GM21515 (cell line): ENCODE data around the gene HSPB7.
"Not testable (repeated sequence)": the region's sequence is repeated elsewhere in the genome, so short reads cannot be mapped to it uniquely, and the experiment has no call there.

Experiments
- ATAC-seq: cut with Tn5 transposase; IDR thresholded peaks from one replicate; pipeline ENCODE4 v1.9.1; 2021; ENCODE audit not compliant: unreplicated experiment

The HSPB7 gene

DNA sequence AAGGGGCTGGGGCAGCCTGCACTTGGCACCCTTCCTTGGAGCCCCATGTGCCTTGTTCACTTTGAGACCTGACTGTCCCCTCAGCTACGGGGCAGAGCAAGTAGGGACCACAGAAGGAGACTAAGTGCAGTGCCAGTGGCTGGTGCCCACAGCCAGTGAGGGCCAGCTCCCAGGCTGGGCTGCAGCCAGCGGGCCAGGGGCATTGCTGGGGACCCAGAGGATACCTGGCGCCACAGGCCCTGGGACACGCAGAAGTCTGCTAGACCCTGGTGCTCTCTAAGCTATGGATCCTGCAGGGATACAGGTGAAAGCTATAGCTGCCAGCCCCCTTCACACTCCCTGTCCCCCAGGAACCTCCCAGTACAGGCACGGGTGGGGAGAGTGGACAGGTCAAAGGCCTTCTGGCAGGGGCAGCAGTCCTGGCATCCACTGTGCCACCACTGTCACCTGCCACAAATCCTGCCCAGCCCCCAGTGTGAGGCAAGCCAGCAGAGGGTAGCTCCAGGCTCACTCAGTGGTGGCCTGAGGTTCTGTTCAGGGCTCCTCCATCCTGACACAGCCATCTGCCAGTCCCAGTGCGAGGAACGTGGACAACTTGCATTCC is 5.3 kb upstream of the HSPB7 start:
- ATAC-seq = no peak

DNA sequence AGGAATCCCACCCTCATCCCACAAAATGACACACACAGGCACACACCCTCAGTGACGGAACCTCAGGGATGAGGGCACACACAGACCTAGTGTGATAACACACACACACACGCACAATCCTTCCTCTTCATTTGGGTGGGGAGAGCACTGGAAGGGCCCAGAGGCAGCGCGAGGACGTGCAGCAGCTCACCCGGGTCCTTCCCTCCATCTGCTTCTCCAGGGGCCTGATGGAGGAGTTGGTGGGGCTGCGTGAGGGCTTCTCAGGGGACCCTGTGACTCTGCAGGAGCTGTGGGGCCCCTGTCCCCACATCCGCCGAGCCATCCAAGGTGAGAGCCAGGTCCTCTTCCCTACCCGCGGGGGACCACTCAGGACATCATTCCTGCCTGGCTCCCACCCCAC is 4.5 kb upstream of the HSPB7 start:
- no peak for ATAC-seq

DNA sequence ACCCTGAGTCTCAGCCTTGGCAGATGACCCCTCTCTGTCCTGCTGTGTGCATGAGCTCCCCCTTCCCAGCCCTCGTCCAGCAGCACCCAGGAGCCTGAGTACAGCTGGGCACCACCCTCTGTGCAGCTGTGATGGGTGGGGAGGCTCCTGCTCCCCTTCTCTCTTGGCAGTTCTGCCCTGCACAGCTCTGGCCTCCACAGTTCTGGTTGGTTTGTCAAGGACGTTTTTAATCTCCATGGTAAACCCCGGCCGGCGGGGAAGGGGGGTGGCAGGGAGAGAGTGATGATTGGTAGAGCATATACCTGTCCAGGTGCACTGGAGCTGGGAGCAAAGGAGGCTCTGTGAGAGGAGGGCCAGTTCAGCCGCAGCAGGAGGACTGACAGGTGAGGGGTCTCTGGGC is 3.8 kb upstream of the HSPB7 start, which contains the start of gene CLCNKA:
TSS of gene CLCNKA (plus strand) at position 356 of the 400 bp plus-strand sequence. CDS start 584 bp downstream, outside the sequence.
- no peak for ATAC-seq

DNA sequence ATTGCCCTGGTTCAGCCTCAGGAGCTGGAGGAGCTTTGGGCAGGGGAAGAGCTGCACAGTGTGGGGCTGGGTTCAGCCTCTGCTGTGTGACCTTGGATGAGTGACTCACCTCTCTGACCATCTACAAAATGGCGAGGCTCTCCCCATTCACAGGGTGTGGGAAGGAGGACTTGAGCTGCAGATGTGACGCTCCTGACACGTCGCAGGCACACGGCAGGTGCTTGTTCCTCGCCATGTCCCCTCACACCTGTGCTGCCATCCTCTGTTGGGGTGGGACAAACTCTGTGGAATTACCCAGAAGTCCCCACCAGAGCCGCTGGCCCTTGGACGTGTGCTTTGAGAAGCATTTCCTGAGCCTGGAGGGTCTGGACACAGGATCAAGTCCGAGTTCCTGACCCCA is 3.0 kb upstream of the HSPB7 start:
- ATAC-seq = not testable (repeated sequence)

DNA sequence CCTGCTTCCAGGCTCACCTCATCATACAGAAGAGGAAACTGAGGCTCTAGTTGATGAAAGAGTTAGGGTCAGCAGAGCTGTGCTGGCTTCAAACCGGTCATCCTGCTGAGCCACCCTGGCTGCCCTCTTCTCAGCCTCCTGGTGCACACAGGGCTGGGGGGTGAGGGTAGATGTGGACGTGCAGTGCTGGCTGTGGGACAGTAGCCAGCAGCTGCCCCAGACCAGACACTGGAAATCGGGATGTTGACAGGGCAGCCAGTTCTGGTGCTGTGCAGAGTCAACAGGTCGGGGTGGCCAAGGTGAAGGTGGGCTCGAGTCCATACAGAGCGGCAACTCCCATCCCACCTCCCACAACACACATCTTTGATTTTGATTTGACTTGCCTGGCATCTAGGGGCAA is 2.5 kb upstream of the HSPB7 start:
- no peak for ATAC-seq

DNA sequence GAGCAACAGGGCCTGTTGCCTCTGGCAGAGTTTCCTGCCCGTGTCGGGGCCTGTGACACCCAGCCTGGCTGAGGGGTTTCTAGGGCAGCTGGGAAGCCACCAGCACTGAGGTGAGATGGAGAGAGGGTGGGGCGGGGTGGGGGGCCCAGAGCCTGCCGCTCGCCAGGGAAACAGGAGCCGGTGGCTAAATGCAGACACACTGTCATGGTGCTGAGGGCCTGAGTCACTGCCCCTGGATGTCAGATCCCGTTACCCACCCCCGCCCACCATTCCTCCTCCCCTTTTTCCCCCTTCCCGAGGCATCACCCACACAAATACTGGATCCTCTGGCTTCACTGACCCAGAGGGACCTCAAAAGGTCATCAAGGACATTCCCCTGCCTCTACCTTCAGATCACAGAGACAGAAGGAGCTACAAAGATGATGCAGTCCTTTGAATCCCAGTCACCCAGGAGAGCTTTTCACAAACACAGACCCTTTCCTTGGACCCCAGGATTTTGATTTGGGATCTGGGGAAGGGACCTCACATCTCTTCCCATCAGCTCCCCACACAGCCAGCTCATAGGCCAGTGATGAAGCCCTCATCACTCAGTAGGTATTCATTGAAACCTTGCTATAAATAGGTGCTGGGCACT is 1.9 kb upstream of the HSPB7 start:
- ATAC-seq = no peak

DNA sequence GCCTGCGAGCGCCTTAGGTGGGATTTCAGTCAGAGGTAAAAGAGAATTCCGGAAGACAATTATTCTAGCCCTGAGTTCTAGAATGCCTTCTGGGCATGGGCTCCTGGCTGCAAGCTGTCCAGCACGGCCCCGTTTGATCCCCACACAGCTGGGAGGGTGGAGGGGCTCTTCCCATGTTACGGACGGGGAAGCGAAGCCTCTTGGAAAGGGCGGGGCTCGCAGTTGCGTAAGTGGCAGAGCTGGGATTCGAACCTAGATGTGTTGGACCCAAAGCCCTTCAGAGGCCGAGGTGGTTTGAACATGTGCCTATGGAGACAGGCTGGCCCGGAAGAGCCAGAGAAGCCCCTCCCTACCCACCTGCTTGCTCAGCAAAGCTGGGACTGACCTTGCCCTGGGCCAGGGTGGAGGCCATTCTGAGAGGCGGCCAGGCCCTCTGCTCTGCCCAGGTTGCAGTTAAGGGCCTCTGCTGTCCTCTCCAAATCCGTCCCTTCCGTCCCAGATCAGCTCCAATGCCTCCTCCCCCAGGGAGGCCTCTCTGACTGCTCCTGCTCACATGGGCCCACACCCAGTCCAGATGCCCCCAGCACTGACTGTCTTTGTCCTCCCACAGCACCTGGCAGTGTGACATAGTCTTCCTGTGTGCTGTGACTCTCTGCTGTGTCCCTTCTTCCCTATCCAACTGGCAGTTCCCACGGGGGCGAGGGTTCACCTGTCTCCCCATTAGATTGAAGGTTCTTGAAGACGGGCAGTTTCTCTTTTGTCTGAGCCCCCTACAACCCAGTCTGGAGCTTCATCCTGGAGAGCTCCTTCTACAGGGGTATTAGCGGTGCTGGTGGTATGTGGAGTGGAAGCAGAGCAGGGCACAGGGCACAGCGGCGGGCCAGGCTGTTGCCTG is 1.2 kb upstream of the HSPB7 start:
- no peak for ATAC-seq

DNA sequence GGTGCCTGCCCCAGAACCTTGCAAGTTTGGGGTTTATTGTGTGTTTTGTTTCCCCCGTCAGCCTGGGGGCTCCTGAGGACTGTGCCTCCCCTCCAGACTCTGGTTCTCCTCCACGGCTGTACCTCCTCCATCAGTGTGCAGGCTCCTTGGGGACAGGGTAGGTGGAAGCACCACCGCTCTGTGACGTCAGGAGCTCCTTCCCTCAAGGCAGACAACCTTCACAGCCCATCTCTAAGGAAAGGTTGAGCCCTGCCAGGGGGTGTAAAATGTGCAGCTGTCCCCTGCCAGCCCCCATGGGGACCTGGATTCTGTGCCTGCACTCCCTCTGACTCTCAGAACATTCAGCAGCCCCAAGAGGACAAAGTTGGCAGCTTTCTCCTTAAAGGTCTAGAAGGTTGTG is 465 bp upstream of the HSPB7 start:
- no peak for ATAC-seq

DNA sequence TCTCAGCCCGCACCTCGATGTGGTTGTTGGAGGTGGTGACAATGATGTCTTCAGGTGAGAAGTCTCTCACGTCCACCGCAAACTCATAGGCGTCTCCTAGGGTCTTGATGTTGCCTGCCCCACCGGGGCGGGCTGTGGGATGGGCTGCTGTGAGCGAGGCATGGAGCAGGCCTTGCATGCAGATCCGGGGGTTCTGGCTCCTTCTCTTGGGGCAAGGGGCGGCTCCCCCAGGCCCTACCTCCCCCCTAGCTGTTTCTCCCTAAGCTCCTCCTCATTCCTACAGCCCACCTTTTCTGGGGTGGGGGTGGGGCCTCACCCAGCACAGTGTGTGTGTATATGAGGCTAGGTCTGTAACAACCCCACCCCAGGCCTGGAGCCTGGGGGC is 775 bp downstream of the HSPB7 start:
- no peak for ATAC-seq

DNA sequence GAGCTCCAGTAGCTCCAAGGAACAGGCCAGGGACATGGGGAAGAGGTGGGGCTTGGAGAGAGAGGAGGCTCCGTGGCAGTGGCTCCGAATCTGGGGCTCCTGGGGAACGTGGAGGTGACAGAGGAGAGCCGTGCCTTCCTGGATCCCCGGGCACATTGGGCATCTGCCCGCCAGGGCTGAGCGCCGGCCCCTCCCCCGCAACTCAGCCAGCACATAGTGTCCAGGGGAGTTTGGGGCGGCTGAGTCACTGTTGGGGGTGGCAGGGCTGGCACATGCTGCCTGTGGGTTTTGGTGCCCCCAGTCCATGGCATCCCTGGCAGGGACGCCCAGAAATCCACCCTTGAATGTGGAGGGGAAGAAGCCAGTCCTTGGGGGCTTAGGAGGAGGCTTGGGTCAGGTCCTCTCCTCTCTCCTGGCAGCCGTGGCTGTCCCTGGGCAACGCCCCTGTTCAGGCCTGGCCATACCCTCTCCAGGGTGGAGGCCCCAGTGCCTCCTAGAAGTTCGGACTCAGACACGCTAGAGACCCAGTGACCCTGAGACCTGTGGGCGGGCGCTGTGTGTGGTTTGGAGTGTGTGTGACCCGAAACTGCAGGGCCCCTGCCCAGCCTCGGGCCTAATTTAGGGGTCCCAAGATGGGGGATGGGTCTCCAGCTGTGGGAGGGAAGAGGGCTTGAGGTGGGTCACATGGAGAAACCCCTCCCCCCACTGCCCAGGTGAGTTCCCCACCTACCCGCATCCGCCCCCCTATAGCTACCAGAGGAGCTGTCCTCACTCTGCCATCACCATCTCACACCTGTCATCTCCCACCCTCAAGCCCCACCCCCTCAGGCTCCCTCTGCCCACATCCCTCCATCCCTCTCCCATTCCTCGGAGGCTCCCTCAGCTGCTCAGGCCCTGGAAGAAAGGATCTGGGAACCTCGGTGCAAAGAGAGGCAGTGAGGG is 1.6 kb downstream of the HSPB7 start:
- no peak for ATAC-seq

DNA sequence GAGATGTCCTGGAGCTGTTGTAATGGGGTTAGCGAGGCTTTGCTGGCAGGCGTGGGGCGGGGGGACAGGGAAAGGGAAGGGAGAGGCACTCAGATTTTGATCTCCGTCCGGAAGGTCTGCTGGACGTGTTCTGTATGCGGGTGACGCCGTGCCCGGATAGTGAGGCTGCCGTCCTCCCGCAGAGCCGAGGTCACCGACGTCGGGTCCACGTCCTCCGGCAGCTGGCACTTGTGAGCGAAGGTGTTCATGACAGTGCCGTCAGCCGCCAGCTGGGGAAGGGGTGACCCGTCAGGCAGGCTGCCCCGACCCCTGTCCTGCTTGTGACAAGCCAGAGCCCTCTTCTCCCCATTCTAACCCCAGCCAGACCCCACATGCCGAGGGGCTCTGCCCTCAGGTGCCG is 2.4 kb downstream of the HSPB7 start:
- no peak for ATAC-seq

DNA sequence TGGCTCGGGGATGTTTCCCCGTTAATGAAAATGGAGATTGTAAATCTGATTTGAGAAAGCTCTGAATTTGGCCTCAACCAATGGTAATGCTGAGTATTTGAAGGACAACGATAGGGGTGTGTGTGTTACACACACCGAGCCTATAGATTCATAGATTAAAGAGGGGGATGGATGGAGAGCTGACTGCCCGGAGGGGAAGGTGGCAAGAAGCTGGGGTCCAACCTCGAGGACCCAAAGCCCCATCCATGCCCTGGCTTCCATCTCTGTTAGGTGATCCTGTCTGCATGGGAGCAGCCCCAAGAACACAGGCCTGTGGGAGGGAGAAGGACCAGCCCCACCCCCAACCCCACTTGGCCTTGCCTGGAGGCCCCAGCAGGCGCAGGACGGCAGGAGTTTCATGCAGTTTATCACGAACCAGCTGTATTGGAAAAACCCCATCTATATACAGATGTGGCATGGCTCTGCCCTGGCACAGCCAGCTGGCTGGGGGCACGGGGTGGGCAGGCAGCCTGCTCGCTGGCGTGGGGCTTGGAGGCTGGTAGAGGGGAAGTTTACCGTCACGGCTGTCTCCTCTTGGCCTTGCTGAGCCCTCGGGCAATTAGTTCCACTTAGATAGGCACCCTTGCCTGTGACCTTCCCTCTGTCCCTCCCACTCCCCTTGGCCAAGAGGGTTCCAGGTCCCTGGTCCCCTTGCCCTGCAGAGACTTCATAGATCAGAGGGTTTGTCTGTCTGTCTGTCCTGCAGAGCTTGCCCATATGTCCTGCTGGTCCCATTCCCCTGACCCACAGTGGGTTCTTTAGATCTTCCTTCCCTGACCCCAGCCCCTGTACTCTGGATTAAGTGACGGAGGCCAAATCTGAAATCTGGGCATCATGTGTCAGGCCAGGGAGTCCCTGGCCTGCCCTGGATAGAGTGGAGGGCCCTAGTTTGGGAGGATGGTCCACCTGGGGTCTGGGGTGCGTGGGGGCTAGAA is 3.0 kb downstream of the HSPB7 start:
- no peak for ATAC-seq

DNA sequence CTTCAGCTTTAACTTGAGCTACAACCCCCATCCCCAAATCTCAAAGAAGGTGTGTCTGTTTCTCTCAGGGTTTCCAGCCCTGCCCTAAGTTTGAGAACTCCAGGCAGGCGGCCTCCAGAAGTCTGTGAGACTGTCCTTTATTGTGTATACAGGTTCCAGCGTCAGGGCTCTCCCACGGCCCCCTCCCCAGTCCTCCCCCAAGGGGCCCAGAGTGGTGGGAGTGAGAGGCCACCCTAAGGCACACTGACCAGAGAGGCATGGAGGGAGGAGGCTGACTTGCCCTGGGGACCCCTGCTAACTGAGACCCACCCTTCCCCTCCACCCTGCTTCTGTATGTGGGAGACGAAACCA is 4.0 kb downstream of the HSPB7 start:
- ATAC-seq = no peak

DNA sequence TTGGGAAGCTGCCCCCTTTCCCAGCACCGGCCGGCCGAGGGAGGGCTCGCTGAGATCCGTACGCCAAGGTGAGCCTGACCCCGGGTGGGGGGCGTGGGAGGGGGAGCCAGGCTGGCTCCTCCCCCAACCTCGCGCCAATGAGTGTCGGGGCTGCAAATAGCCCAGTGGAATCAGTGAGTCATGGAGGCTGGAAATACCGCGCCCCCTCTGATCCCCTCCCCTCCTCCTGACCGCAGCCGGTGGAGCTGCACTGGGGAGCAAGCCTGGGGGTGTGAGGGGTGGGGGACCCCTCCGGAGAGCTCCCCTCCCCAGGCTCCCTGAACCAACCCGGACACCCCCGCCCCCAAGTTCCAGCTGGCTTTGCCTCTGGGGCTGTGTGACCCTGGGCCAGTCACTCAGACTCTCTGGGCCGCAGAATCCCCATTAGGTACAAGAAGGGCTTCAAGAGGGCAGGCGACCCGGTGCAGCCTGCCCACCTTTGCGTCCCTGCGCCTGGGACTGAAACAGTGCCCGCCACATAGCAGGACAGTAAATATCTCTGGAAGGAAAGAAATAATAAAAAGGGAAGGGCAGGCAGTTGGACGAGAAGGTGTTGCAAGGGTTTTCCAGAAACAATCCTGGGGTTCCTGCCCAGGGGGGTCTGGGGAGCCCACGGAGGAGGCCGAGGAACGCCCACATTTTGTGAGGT is 4.5 kb downstream of the HSPB7 start:
- ATAC-seq = no peak

DNA sequence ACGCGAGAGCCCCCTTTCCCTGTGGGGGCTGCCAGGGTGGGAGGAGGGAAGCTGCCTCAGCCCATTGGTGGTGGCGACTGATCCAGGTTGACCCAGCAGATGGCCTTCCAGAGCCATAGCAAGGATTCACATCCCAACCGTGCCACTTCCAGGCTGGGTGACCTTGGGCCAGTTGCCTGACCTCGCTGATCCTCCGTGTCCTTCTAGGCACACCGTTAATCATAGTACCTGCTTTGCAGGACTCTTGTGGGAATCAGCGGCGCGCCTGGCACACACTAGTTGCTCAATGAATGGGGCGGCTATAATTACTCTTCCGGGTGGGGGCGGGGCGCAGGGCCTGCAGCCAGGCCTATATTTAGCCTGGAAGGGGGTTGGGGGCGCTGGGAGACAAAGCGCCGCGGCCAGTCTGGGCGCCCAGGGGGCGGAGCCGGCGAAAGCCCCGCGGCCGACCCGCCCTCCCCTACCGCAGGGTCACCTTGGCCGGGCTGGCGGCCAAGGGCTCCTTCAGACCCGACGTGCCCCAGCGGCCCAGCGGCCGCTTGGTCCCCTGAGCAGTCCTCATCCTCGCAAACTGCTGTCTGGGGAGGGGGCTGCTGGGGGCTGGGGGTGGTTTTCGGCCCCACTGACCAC is 5.1 kb downstream of the HSPB7 start:
- no peak for ATAC-seq

DNA sequence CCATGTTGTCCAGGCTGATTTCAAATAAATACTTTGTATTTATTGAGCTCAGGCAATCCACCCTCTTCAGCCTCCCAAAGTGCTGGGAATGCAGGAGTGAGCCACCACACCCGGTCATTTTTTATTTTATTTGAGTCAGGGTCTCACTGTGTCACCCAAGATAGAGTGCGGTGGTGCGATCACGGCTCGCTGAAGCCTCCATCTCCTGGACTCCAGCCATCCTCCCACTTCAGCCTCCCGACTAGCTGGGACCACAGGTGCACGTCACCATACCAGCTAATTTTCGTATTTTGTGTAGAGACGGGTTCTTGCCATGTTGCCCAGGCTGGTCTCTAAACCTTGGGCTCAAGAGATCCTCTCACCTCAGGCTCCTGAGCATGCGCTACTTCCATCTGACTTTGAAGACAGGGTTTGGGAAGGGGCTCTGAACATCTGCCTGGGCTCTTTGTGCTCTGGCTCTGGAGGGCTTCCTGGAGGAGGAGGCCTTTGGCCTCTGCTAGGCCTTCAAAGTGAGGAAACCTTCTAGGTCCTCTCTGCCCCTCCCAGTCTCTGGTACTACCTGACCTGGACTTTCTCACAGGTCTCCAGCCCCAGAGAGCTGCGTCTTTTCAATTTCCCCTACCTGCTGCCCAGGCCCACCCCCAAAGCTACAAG is 5.8 kb downstream of the HSPB7 start:
- no peak for ATAC-seq

DNA sequence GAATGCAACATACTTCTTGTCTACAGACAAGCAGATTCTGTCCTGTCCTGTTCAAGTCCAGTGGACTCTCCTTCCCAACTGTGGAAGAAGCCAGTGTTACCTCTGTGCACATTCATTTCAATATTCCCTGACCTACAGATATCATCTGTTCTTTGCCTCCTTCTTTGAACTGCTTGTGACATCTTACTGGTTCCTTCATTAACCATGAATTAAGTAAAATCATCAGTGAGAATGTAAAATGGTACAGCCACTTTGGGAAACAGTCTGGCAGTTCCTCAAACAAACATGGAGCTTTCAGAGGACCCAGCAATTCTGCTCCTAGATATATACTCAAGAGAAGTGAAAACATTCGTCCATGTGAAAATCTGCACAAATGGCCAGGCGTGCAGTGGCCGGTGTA is 7.0 kb downstream of the HSPB7 start:
- ATAC-seq = no peak

DNA sequence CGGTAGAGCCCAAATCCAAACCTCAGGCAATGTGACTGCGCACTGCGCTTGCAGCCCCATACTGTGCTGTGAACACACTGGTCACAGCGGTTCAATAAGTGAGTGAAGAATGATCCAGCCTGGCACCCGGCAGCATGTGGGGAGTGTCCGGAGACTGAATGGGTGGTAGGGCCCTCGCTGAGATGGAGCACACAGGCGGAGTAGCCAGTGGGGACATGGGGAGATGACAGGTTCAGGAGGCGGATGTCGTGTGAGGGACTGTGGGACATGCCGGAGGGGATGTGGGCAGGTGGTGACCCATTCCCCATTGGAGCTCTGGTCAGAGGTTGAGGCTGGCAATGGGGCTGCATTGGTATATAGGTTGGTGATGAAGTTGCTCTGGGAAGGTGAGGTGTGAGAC is 8.2 kb downstream of the HSPB7 start:
- ATAC-seq = no peak
